Measurements from ENCODE around the gene SUSD1.

The SUSD1 gene

GRCh38 chr9:112046181-112046580 is 128.9 kb downstream of the SUSD1 start:
- in situ Hi-C loops (cut with HindIII; ENCODE audit: low sequenced_read_pairs), result no loop called here

- in situ Hi-C loops (cut with HindIII; ENCODE audit: low sequenced_read_pairs), result no loop called here
These were observed 130.2 kb downstream of the SUSD1 start for GRCh38 chr9:112044881-112045280.

GRCh38 chr9:112044186-112044585 is 130.9 kb downstream of the SUSD1 start:
- in situ Hi-C loops (cut with HindIII; ENCODE audit: low sequenced_read_pairs), result no loop called here

- in situ Hi-C loops (cut with HindIII; ENCODE audit: low sequenced_read_pairs), result no loop called here
These were observed 131.7 kb downstream of the SUSD1 start for GRCh38 chr9:112043423-112043822.

GRCh38 chr9:112042769-112043168 is 132.3 kb downstream of the SUSD1 start:
- in situ Hi-C loops (cut with HindIII; ENCODE audit: low sequenced_read_pairs), result no loop called here

- in situ Hi-C loops (cut with HindIII; ENCODE audit: low sequenced_read_pairs), result no loop called here
These were observed 132.9 kb downstream of the SUSD1 start for GRCh38 chr9:112042244-112042638.

GRCh38 chr9:112041536-112042243 is 133.4 kb downstream of the SUSD1 start:
- in situ Hi-C loops (cut with HindIII; ENCODE audit: low sequenced_read_pairs), result no loop called here

- in situ Hi-C loops (cut with HindIII; ENCODE audit: low sequenced_read_pairs), result no loop called here
These were observed 133.9 kb downstream of the SUSD1 start for GRCh38 chr9:112041199-112041535.

GRCh38 chr9:112038017-112038408 is 137.1 kb downstream of the SUSD1 start:
- in situ Hi-C loops (cut with HindIII; ENCODE audit: low sequenced_read_pairs), result no loop called here

- in situ Hi-C loops (cut with HindIII; ENCODE audit: low sequenced_read_pairs), result no loop called here
These were observed 137.6 kb downstream of the SUSD1 start for GRCh38 chr9:112037281-112038016.

GRCh38 chr9:112035166-112035826 is 139.8 kb downstream of the SUSD1 start:
- in situ Hi-C loops (cut with HindIII; ENCODE audit: low sequenced_read_pairs), result no loop called here

- in situ Hi-C loops (cut with HindIII; ENCODE audit: low sequenced_read_pairs), result no loop called here
These were observed 140.9 kb downstream of the SUSD1 start for GRCh38 chr9:112034216-112034611.

GRCh38 chr9:112033237-112034215 is 141.6 kb downstream of the SUSD1 start:
- in situ Hi-C loops (cut with HindIII; ENCODE audit: low sequenced_read_pairs), result no loop called here

GRCh38 chr9:112032743-112033142 is 142.4 kb downstream of the SUSD1 start:
- in situ Hi-C loops (cut with HindIII; ENCODE audit: low sequenced_read_pairs), result no loop called here

GRCh38 chr9:112032009-112032408 is 143.1 kb downstream of the SUSD1 start:
- in situ Hi-C loops (cut with HindIII; ENCODE audit: low sequenced_read_pairs), result no loop called here

- in situ Hi-C loops (cut with HindIII; ENCODE audit: low sequenced_read_pairs), result no loop called here
These were observed 143.7 kb downstream of the SUSD1 start for GRCh38 chr9:112031400-112031799.

- in situ Hi-C loops (cut with HindIII; ENCODE audit: low sequenced_read_pairs), result no loop called here
These were observed 145.1 kb downstream of the SUSD1 start for GRCh38 chr9:112029921-112030444.

- in situ Hi-C loops (cut with HindIII; ENCODE audit: low sequenced_read_pairs), result no loop called here
These were observed 146.6 kb downstream of the SUSD1 start for GRCh38 chr9:112028242-112029221.

GRCh38 chr9:112025850-112026249 is 149.2 kb downstream of the SUSD1 start:
- in situ Hi-C loops (cut with HindIII; ENCODE audit: low sequenced_read_pairs), result no loop called here

Data from DLD1 (cell line).